NCI-H526 treated with DMSO at 0.1 percent for 48 hours (cell line): ENCODE results near the gene NPTX1.

ENCODE experiments used
- DNase-seq: peaks from one replicate; lab custom pipeline; 2025; lab: John Stamatoyannopoulos, UW

The NPTX1 gene

GRCh38 chr17:80503031-80503430, 26.6 kb upstream of the NPTX1 start:
- no peak for DNase-seq

- DNase-seq: no peak
Observed at GRCh38 chr17:80502578-80502877, 26.1 kb upstream of the NPTX1 start.

GRCh38 chr17:80501741-80502577, 25.6 kb upstream of the NPTX1 start:
- no peak for DNase-seq

GRCh38 chr17:80499961-80500665, 23.7 kb upstream of the NPTX1 start:
- no peak for DNase-seq

GRCh38 chr17:80499560-80499959, 23.2 kb upstream of the NPTX1 start:
- no peak for DNase-seq

GRCh38 chr17:80498920-80499410, 22.6 kb upstream of the NPTX1 start:
- no peak for DNase-seq

GRCh38 chr17:80498242-80498919, 22.0 kb upstream of the NPTX1 start:
- peak; percentile 69 for DNase-seq

GRCh38 chr17:80497726-80498241, 21.4 kb upstream of the NPTX1 start:
- no peak for DNase-seq

- no peak for DNase-seq
Observed at GRCh38 chr17:80494547-80494946, 18.1 kb upstream of the NPTX1 start.

- no peak for DNase-seq
Observed at GRCh38 chr17:80492343-80493136, 16.1 kb upstream of the NPTX1 start.

GRCh38 chr17:80491478-80492342, 15.3 kb upstream of the NPTX1 start:
- DNase-seq: no peak

- DNase-seq: no peak
Observed at GRCh38 chr17:80487511-80487910, 11.1 kb upstream of the NPTX1 start.

- DNase-seq: no peak
Observed at GRCh38 chr17:80486692-80487091, 10.3 kb upstream of the NPTX1 start.

- DNase-seq: no peak
Observed at GRCh38 chr17:80485846-80486245, 9.4 kb upstream of the NPTX1 start.

GRCh38 chr17:80482555-80483308, 6.3 kb upstream of the NPTX1 start:
- no peak for DNase-seq

- no peak for DNase-seq
Observed at GRCh38 chr17:80482058-80482318, 5.6 kb upstream of the NPTX1 start.

- DNase-seq: no peak
Observed at GRCh38 chr17:80481284-80482057, 5.1 kb upstream of the NPTX1 start.

GRCh38 chr17:80480248-80480647, 3.8 kb upstream of the NPTX1 start:
- DNase-seq: no peak

GRCh38 chr17:80479246-80479566, 2.8 kb upstream of the NPTX1 start:
- DNase-seq: no peak
